Measurements from ENCODE around the gene SPINK2.

GRCh38 chr4:56818797-56819196, 2.7 kb downstream of the SPINK2 start:
- no peak for TF ChIP-seq POLR2A (IDR thresholded peaks at IDR 0.05)
- TF ChIP-seq, protein P1, sequence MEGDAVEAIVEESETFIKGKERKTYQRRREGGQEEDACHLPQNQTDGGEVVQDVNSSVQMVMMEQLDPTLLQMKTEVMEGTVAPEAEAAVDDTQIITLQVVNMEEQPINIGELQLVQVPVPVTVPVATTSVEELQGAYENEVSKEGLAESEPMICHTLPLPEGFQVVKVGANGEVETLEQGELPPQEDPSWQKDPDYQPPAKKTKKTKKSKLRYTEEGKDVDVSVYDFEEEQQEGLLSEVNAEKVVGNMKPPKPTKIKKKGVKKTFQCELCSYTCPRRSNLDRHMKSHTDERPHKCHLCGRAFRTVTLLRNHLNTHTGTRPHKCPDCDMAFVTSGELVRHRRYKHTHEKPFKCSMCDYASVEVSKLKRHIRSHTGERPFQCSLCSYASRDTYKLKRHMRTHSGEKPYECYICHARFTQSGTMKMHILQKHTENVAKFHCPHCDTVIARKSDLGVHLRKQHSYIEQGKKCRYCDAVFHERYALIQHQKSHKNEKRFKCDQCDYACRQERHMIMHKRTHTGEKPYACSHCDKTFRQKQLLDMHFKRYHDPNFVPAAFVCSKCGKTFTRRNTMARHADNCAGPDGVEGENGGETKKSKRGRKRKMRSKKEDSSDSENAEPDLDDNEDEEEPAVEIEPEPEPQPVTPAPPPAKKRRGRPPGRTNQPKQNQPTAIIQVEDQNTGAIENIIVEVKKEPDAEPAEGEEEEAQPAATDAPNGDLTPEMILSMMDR (IDR thresholded peaks at IDR 0.05): no peak

Measured in esophagus squamous epithelium (tissue), 4 donors.